PFSK-1 (cell line): ENCODE results near the gene BCL6B.

Experiments
- POLR2AphosphoS5 ChIP-seq: IDR thresholded peaks from 2 replicates; pipeline ENCODE4 v1.6.1; 2012; ENCODE audit warnings: low read depth, mild to moderate bottlenecking, control low read depth, low read length, moderate library complexity
- SIN3A ChIP-seq: IDR thresholded peaks from 2 replicates; pipeline ENCODE4 v1.6.1; 2012; ENCODE audit warnings: mild to moderate bottlenecking, low read length, moderate library complexity, borderline replicate concordance; ENCODE audit not compliant: insufficient read depth
- TAF1 ChIP-seq: IDR thresholded peaks from 2 replicates; pipeline ENCODE4 v1.6.1; 2012; ENCODE audit warnings: low read length, control low read depth, borderline replicate concordance; ENCODE audit not compliant: insufficient read depth
- TF ChIP-seq, protein P1 (sequence below), 2 experiments: IDR thresholded peaks; 2 replicates each; pipeline versions ENCODE4 v1.6.1 to v1.8.0; 2011 to 2012; ENCODE audit warnings: low read depth in 2 of 2, low read length in 2 of 2, control low read depth in 1 of 2, inconsistent platforms in 1 of 2, mild to moderate bottlenecking in 1 of 2, moderate library complexity in 1 of 2; ENCODE audit not compliant: insufficient read depth in 1 of 2

- no peak for TF ChIP-seq POLR2AphosphoS5
- TF ChIP-seq SIN3A: no peak
- no peak for TF ChIP-seq TAF1
- TF ChIP-seq, protein P1, sequence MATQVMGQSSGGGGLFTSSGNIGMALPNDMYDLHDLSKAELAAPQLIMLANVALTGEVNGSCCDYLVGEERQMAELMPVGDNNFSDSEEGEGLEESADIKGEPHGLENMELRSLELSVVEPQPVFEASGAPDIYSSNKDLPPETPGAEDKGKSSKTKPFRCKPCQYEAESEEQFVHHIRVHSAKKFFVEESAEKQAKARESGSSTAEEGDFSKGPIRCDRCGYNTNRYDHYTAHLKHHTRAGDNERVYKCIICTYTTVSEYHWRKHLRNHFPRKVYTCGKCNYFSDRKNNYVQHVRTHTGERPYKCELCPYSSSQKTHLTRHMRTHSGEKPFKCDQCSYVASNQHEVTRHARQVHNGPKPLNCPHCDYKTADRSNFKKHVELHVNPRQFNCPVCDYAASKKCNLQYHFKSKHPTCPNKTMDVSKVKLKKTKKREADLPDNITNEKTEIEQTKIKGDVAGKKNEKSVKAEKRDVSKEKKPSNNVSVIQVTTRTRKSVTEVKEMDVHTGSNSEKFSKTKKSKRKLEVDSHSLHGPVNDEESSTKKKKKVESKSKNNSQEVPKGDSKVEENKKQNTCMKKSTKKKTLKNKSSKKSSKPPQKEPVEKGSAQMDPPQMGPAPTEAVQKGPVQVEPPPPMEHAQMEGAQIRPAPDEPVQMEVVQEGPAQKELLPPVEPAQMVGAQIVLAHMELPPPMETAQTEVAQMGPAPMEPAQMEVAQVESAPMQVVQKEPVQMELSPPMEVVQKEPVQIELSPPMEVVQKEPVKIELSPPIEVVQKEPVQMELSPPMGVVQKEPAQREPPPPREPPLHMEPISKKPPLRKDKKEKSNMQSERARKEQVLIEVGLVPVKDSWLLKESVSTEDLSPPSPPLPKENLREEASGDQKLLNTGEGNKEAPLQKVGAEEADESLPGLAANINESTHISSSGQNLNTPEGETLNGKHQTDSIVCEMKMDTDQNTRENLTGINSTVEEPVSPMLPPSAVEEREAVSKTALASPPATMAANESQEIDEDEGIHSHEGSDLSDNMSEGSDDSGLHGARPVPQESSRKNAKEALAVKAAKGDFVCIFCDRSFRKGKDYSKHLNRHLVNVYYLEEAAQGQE (IDR thresholded peaks at IDR 0.05; ENCODE audit: insufficient read depth in 1 of 2, low read depth in 2 of 2, low read length in 2 of 2): no peak
Observed at GRCh38 chr17:7024402-7024785, 1.5 kb downstream of the BCL6B start.
